ENCODE measurements around the gene PARP14. TPM values are rescaled to one million over a fixed set of nuclear protein-coding genes. Genes with fewer than 3 reads are reported as not detected.

Gene PARP14
- total RNA-seq, 2 experiments from 2014 or later, result 53.1 to 53.3 TPM

DNA sequence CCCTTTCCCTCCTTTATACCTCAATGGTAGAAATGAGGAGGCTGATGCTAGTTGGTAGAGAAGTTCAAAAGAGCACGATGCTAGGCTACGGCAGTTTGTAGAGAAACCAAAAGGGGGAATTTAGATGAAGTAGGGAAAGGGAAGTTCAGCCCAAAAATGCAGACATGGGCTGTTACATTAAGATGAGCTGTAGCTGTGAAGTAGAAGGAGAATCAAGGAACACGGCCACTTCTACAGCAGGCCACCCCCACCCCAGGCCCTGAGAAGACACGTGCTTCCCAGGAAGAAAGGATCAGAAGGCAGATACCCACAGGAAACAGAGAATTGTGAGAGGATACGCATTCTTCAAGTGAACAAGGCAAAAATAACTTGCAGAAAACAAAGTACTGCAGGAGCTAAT lies 2.1 kb upstream of the PARP14 start:
- DNase-seq, result no peak
- H3K4me1 Mint-ChIP-seq (ENCODE audit: low read depth), result peaks cover 47% of the 10 kb centered on the region
- ChIA-PET POLR2A (interaction anchor here (1.2 to 3.2 kb wide), 8 partner anchors 9 to 296 kb away, joined by 4 to 32 read pairs (median 6); partner anchors contain the start of genes DTX3L, MIX23 and PARP9), CTCF (interaction anchor here (0.7 to 7.0 kb wide), 42 partner anchors 9 to 1132 kb away, joined by 3 to 244 read pairs (median 5); partner anchors contain the start of genes DTX3L, KPNA1, MIX23 and PARP9)
- H3K9me3 Mint-ChIP-seq, result no peaks in the 10 kb centered on the region
- no peaks in the 10 kb centered on the region for H3K27me3 Mint-ChIP-seq
- TF ChIP-seq, protein P1, sequence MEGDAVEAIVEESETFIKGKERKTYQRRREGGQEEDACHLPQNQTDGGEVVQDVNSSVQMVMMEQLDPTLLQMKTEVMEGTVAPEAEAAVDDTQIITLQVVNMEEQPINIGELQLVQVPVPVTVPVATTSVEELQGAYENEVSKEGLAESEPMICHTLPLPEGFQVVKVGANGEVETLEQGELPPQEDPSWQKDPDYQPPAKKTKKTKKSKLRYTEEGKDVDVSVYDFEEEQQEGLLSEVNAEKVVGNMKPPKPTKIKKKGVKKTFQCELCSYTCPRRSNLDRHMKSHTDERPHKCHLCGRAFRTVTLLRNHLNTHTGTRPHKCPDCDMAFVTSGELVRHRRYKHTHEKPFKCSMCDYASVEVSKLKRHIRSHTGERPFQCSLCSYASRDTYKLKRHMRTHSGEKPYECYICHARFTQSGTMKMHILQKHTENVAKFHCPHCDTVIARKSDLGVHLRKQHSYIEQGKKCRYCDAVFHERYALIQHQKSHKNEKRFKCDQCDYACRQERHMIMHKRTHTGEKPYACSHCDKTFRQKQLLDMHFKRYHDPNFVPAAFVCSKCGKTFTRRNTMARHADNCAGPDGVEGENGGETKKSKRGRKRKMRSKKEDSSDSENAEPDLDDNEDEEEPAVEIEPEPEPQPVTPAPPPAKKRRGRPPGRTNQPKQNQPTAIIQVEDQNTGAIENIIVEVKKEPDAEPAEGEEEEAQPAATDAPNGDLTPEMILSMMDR (IDR thresholded peaks at IDR 0.05), result no peak
- intact Hi-C loops (cut with micrococcal nuclease), result loop anchor here (5.0 kb wide), 1 partner anchor 101 kb away; the partner anchor contains the start of gene PARP15
- peaks cover 10% of the 10 kb centered on the region for H3K36me3 Mint-ChIP-seq (ENCODE audit: low read depth)
- no peak for ATAC-seq
- H3K27ac Mint-ChIP-seq, result peak overlapping the region; percentile 2
- no peak overlapping the region for H3K4me3 Mint-ChIP-seq

DNA sequence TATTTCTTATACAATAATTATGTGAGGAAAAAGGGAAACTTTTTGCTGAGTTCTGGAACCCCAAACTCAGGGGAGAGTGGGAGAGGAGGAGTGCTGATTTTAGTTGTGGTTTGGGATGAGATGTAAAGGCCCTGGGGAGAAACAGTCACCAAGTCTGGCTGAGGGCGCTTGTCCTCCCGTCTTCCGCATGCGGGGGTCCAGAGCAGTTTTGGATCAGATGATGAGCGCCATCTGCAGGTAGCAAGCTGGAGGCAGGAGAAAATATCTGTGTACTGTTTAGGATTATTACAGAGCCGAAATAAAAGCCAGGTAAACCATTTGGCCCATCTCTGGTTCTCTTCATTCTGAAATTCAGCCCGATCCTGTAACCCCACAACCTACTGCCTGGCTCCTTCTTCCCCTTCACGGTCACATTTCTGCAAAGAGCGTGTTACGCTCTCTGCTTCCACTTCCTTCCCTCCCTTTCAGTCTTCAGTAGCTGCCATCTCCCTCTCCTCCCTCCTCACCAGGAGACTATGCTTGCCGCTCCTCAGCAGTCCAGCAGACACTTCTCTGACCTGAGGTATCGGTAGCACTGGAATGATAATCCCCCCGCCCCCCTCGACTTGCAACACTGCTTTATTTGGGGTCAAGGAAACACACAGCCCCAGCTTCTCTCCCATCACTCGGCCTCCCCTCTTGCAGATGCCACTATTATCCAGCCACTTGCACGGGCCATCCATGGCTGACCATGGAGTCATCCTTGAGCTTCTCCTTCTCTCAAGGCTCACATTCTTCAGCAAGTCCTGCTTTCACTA lies 1.4 kb upstream of the PARP14 start:
- intact Hi-C loops (cut with micrococcal nuclease), result loop anchor here (1.0 to 5.0 kb wide), 2 partner anchors 102 to 119 kb away; partner anchors contain the start of gene PARP15
- Mint-ChIP-seq H3K4me1 (ENCODE audit: low read depth) (peaks cover 50% of the 10 kb centered on the region), H3K4me3 (peak overlapping the region; percentile 97), H3K27ac (peak overlapping the region; percentile 97), H3K36me3 (ENCODE audit: low read depth) (peaks cover 12% of the 10 kb centered on the region), H3K27me3 (no peaks in the 10 kb centered on the region), H3K9me3 (no peaks in the 10 kb centered on the region)
- ATAC-seq, result peak; percentile 67
- TF ChIP-seq, protein P1 (IDR thresholded peaks at IDR 0.05), result peak; percentile 77
- CTCF ChIA-PET, result interaction anchor here (0.6 to 7.0 kb wide), 56 partner anchors 8 to 1133 kb away, joined by 3 to 244 read pairs (median 4); partner anchors contain the start of genes DTX3L, FAM162A, KPNA1 and PARP9
- peak; percentile 93 for DNase-seq
- POLR2A ChIA-PET, result interaction anchor here (0.8 to 3.2 kb wide), 13 partner anchors 8 to 296 kb away, joined by 3 to 32 read pairs (median 4); partner anchors contain the start of genes DTX3L, FAM162A, MIX23 and PARP9

DNA sequence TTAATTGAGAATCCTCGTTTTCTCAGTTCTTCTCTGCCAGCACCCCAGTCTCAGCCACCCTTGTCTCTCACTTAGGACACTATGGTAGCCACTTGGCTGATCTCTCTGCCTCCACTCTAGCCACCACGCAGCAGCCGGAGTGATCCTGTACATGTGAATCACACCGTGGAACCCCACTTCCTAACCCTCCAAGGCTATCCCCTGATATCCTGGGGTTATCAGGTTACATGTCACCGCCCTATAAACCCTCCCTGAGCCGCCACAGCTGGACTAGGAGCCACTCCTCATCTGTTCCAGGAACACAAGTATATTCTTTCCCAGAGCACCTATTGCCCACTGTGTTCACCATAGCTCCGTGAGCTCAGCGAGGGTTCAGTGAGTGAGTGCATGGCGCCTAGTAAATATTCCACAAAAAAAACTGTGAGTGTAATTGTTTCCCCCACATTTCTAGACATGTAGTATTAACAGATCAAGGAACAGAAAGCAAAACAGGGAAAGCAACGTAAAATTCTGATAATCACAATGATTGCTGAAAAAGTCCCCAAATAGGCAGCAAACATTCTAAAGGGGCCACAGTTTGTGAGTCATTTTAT lies 661 bp upstream of the PARP14 start:
- POLR2A ChIA-PET, result interaction anchor here (0.8 to 3.2 kb wide), 15 partner anchors 8 to 297 kb away, joined by 3 to 32 read pairs (median 4); partner anchors contain the start of genes DTX3L, FAM162A, MIX23 and PARP9
- peak; percentile 8 for ATAC-seq
- intact Hi-C loops (cut with micrococcal nuclease), result loop anchor here (1.0 to 10.0 kb wide), 3 partner anchors 103 to 265 kb away; partner anchors contain the start of genes PARP15 and WDR5B
- Mint-ChIP-seq H3K27ac (peak overlapping the region; percentile 97), H3K9me3 (no peaks in the 10 kb centered on the region), H3K27me3 (no peaks in the 10 kb centered on the region), H3K36me3 (ENCODE audit: low read depth) (peaks cover 17% of the 10 kb centered on the region), H3K4me3 (peak overlapping the region; percentile 97), H3K4me1 (ENCODE audit: low read depth) (peaks cover 49% of the 10 kb centered on the region)
- TF ChIP-seq, protein P1 (IDR thresholded peaks at IDR 0.05), result no peak
- CTCF ChIA-PET, result interaction anchor here (0.6 to 7.0 kb wide), 38 partner anchors 8 to 578 kb away, joined by 3 to 244 read pairs (median 5); partner anchors contain the start of genes DTX3L, FAM162A, KPNA1 and MIX23
- no peak for DNase-seq

DNA sequence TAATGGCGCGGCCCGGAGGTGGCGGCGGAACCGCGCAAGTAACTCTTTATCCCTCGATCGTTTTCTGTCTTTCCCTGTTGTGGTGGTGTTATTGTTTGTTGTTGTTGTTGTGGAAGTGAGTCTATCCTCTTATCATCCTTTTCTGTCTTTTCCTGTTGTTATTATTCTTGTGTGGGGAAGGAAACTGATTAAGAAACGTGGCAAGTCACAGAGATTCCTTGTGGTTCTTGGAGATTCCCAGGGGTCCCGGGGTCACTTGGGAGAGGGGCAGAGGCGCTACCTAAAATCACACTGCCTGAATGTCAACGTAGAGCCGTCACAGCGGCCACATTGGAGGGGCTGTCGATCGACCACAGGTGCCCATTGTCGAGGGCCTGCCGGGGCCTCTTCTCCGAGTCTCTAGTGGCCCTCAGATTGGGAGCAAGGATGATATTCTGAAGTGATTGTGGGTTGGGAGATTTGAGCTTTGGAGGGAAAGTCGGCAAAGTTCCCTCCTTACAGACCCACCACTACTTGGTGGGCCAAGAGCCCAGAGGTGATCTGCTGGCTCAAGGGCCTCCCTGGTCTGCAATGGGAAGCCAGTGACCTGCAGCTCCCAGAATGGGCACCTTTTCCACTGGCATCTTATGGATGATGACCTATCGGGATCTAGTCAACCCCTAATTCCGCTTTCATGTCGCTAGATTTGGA lies 790 bp downstream of the PARP14 start:
- CTCF ChIA-PET, result interaction anchor here (1.0 to 7.0 kb wide), 4 partner anchors 121 to 298 kb away, joined by 3 to 244 read pairs (median 14); partner anchors contain the start of genes DTX3L, FAM162A, KPNA1 and MIX23
- Mint-ChIP-seq H3K4me1 (ENCODE audit: low read depth) (peaks cover 51% of the 10 kb centered on the region), H3K27me3 (no peaks in the 10 kb centered on the region), H3K9me3 (no peaks in the 10 kb centered on the region), H3K36me3 (ENCODE audit: low read depth) (peaks cover 21% of the 10 kb centered on the region), H3K27ac (peak overlapping the region; percentile 96), H3K4me3 (peak overlapping the region; percentile 97)
- ATAC-seq, result no peak
- DNase-seq, result no peak
- POLR2A ChIA-PET, result interaction anchor here (0.6 to 3.2 kb wide), 5 partner anchors 12 to 288 kb away, joined by 3 to 32 read pairs (median 3); partner anchors contain the start of genes DTX3L and PARP9
- intact Hi-C loops (cut with micrococcal nuclease), result loop anchor here (10.0 kb wide), 1 partner anchor 267 kb away; the partner anchor contains the start of gene WDR5B
- TF ChIP-seq, protein P1 (IDR thresholded peaks at IDR 0.05), result no peak
